ENCODE data around the gene SLC19A1. TPM values are rescaled to one million over a fixed set of nuclear protein-coding genes. Genes with fewer than 3 reads are reported as not detected.
A peak's percentile ranks its signal among the peaks of the same experiment; 100 is the strongest.

Gene SLC19A1
- total RNA-seq, 1 donor from 2014 or later, result 6.5 TPM

DNA sequence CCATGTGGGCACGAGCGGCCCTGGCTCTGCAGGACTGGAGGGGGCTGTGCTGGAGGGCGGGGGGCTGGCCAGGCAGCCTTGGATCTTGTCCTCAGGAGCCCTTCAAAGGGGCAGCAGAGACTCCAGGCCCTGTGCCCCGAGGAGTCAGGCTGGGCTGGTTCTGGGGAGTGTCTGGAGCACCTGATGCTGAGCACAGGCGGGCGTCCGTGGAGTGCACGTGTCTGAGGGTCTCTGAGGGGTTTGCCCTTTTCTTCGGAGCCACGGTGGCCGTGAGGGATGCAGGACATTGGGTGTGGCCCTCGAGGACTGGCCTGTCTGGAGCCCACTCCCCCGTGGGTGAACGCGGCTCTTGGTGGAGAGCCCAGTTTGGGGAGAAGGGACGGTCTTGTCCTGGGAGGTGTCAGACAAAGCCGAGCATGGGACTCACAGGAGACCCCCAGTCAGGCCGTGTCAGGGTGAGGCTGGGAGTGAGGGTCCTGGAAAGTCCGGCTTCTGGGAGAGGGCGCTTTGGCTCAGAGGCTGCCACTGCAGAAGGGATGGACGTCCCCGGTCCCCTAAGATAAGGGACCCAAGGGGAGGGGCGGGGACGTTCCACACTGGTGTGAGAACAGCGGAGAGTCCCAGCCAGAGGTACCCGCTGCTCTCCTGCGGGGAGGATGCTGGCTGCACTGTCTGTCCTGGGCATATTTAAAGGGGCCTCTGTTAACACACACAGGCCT is 76.5 kb downstream of the SLC19A1 start:
- no peak overlapping the region for H3K4me3 Mint-ChIP-seq (ENCODE audit: unreplicated experiment)
- H3K27me3 Mint-ChIP-seq (ENCODE audit: low read depth), result no peaks in the 10 kb centered on the region
- H3K4me1 Mint-ChIP-seq (ENCODE audit: low read depth), result peaks cover 28% of the 10 kb centered on the region
- peak; percentile 88 for DNase-seq (ENCODE audit: low spot score)
- TF ChIP-seq CTCF (IDR thresholded peaks at IDR 0.05), result no peak
- H3K36me3 Mint-ChIP-seq (ENCODE audit: low read depth), result peaks cover 20% of the 10 kb centered on the region
- peaks cover 16% of the 10 kb centered on the region for H3K9me3 Mint-ChIP-seq (ENCODE audit: low read depth)
- H3K27ac Mint-ChIP-seq (ENCODE audit: unreplicated experiment), result no peak overlapping the region

GRCh38 chr21:45465105-45465504 is 77.1 kb downstream of the SLC19A1 start:
- DNase-seq (ENCODE audit: low spot score), result peak; percentile 73
- Mint-ChIP-seq H3K9me3 (ENCODE audit: low read depth) (peaks cover 16% of the 10 kb centered on the region), H3K27me3 (ENCODE audit: low read depth) (no peaks in the 10 kb centered on the region), H3K27ac (ENCODE audit: unreplicated experiment) (no peak overlapping the region), H3K36me3 (ENCODE audit: low read depth) (peaks cover 24% of the 10 kb centered on the region), H3K4me1 (ENCODE audit: low read depth) (peaks cover 27% of the 10 kb centered on the region), H3K4me3 (ENCODE audit: unreplicated experiment) (no peak overlapping the region)
- TF ChIP-seq CTCF (IDR thresholded peaks at IDR 0.05), result no peak

GRCh38 chr21:45464309-45464708 is 77.9 kb downstream of the SLC19A1 start:
- Mint-ChIP-seq H3K36me3 (ENCODE audit: low read depth) (peaks cover 24% of the 10 kb centered on the region), H3K27ac (ENCODE audit: unreplicated experiment) (no peak overlapping the region)
- no peak for TF ChIP-seq CTCF (IDR thresholded peaks at IDR 0.05)

GRCh38 chr21:45463871-45464270 is 78.4 kb downstream of the SLC19A1 start:
- peak overlapping the region; percentile 32 for H3K27ac Mint-ChIP-seq (ENCODE audit: unreplicated experiment)
- no peak for TF ChIP-seq CTCF (IDR thresholded peaks at IDR 0.05)
- H3K4me1 Mint-ChIP-seq (ENCODE audit: low read depth), result peaks cover 20% of the 10 kb centered on the region
- peaks cover 16% of the 10 kb centered on the region for H3K9me3 Mint-ChIP-seq (ENCODE audit: low read depth)
- peak; percentile 39 for DNase-seq (ENCODE audit: low spot score)
- H3K27me3 Mint-ChIP-seq (ENCODE audit: low read depth), result no peaks in the 10 kb centered on the region
- H3K4me3 Mint-ChIP-seq (ENCODE audit: unreplicated experiment), result no peak overlapping the region
- peaks cover 24% of the 10 kb centered on the region for H3K36me3 Mint-ChIP-seq (ENCODE audit: low read depth)

More at GRCh38 chr21:45464309-45464708, 77.9 kb downstream of the SLC19A1 start:
- Mint-ChIP-seq H3K4me1 (ENCODE audit: low read depth) (peaks cover 19% of the 10 kb centered on the region), H3K4me3 (ENCODE audit: unreplicated experiment) (no peak overlapping the region), H3K9me3 (ENCODE audit: low read depth) (peaks cover 16% of the 10 kb centered on the region), H3K27me3 (ENCODE audit: low read depth) (no peaks in the 10 kb centered on the region)
- peak; percentile 24 for DNase-seq (ENCODE audit: low spot score)

GRCh38 chr21:45461806-45462341 is 80.4 kb downstream of the SLC19A1 start:
- H3K4me1 Mint-ChIP-seq (ENCODE audit: low read depth), result peaks cover 17% of the 10 kb centered on the region
- no peaks in the 10 kb centered on the region for H3K27me3 Mint-ChIP-seq (ENCODE audit: low read depth)
- TF ChIP-seq CTCF (IDR thresholded peaks at IDR 0.05), result no peak
- H3K4me3 Mint-ChIP-seq (ENCODE audit: unreplicated experiment), result no peak overlapping the region
- DNase-seq (ENCODE audit: low spot score), result no peak
- H3K27ac Mint-ChIP-seq (ENCODE audit: unreplicated experiment), result no peak overlapping the region
- peaks cover 16% of the 10 kb centered on the region for H3K9me3 Mint-ChIP-seq (ENCODE audit: low read depth)
- H3K36me3 Mint-ChIP-seq (ENCODE audit: low read depth), result peaks cover 20% of the 10 kb centered on the region
